Heart left ventricle (tissue), 16 donors: Measurements from ENCODE around the gene ANKRD11. TPM values are rescaled to one million over a fixed set of nuclear protein-coding genes. Genes with fewer than 3 reads are reported as not detected.

ENCODE experiments used
- ATAC-seq, 4 donors: fragments of 200-7000 bp; cut with Tn5 transposase; one replicate each; pipeline ENCODE4 v1.9.1; 2020 to 2022; ENCODE audit warnings: moderate library complexity in 4 of 4, mild to moderate bottlenecking in 3 of 4, moderate number of reproducible peaks in 1 of 4
- DNase-seq, 5 donors: peaks; one replicate each; pipeline ENCODE4 v3.0.0-alpha.2; 2020
- H3K27ac ChIP-seq, 12 donors: fragments of 200-600 bp; sonication (generic) in 4 of 12; one replicate each; pipeline versions ENCODE4 v1.5.0 to v1.8.0; 2016 to 2022; ENCODE audit warnings: mild to moderate bottlenecking in 2 of 12
- H3K27me3 ChIP-seq, 9 donors: fragments of 200-600 bp; sonication (generic) in 2 of 9; one replicate each; pipeline versions ENCODE4 v1.5.1 to v1.8.0; 2016 to 2022; ENCODE audit warnings: mild to moderate bottlenecking in 3 of 9
- H3K36me3 ChIP-seq, 9 donors: fragments of 200-600 bp; sonication (generic) in 2 of 9; one replicate each; pipeline versions ENCODE4 v1.5.0 to v1.8.0; 2018 to 2022; ENCODE audit warnings: mild to moderate bottlenecking in 2 of 9
- H3K4me1 ChIP-seq, 12 donors: fragments of 200-600 bp; sonication (generic) in 4 of 12; one replicate each; pipeline versions ENCODE4 v1.5.0 to v1.8.0; 2016 to 2022; ENCODE audit warnings: mild to moderate bottlenecking in 3 of 12
- H3K4me3 ChIP-seq, 12 donors: fragments of 200-600 bp; sonication (generic) in 4 of 12; one replicate each; pipeline versions ENCODE4 v1.5.0 to v1.8.0; 2017 to 2022; ENCODE audit warnings: mild to moderate bottlenecking in 9 of 12, moderate library complexity in 4 of 12
- H3K9me3 ChIP-seq, 12 donors: fragments of 200-600 bp; sonication (generic) in 4 of 12; one replicate each; pipeline versions ENCODE4 v1.5.0 to v1.8.0; 2016 to 2022; ENCODE audit warnings: mild to moderate bottlenecking in 1 of 12
- POLR2A ChIP-seq, 2 donors: fragments of 450-650 bp; IDR thresholded peaks; one replicate each; pipeline ENCODE4 v1.6.1; 2017; ENCODE audit warnings: antibody characterized with exemption in 2 of 2, mild to moderate bottlenecking in 2 of 2, moderate library complexity in 2 of 2
- WGBS, 4 donors: extraction: QIAGEN DNeasy Blood & Tissue Kit in 2 of 4; methylation state at CpG; one replicate each; pipeline versions ENCODE4 v1.1.5 to v1.1.7; 2013 to 2018; 5-methylcytosine and 5-hydroxymethylcytosine counted together
- intact Hi-C, 10 donors: fragments of 100-400 bp; cut with DNase I; formaldehyde crosslinking; loops; one replicate each; pipeline versions ENCODE4 v1.11.1 to v1.14.2; 2022
- polyA plus RNA-seq, 2 donors: library from polyadenylated mRNA; stranded (reverse); fragments of 200-250 nt; gene quantifications; one replicate each; pipeline ENCODE4 v1.2.3, GENCODE V29; 2013
- total RNA-seq, 9 donors: library from RNA; depleted of rRNA in 2 of 9; stranded (reverse); fragments of >200 nt in 2 of 9; fragmentation: NEBNext Ultra II Directional in 3 of 9; extraction: Animal tissue kit (Norgen Biotek cat#: 25700) in 3 of 9; gene quantifications; one replicate each; pipeline versions ENCODE4 v1.1.0 to v1.2.4, GENCODE V29; 2016 to 2023
- TF ChIP-seq, protein P1 (sequence below), 12 donors: fragments of 200-600 bp; sonication (generic) in 4 of 12; IDR thresholded peaks; one replicate each; pipeline versions ENCODE4 v1.5.0 to v1.8.0; 2018 to 2022; ENCODE audit warnings: antibody characterized with exemption in 12 of 12, mild to moderate bottlenecking in 5 of 12
- donor health status: ischemic (EF 13 %, LVEDD 7.1; RV severe dilation, severe dysfunction).
- donor health status: healthy with polysubstance abuse.
- donor health status: DM: no; HTN: yes; CAD: no.
- donor health status: DM: no; HTN: no; CAD: no.
- donor health status: ischemic (EF 25% LVEDD 6.9; RV normal size, moderate dysfunction).
- donor health status: ischemic (EF 25% LVEDD 5.7; RV mildly dilated, moderate dysfunction).
- donor health status: healthy.
- donor health status: DM: yes; HTN: yes; CAD: no.
- donor health status: ischemic (EF 35%, LVEDD 5.7; RV mildly dilated, moderate dysfunction).
- donor health status: nonischemic (EF 11% LVEDD 7.7; RV severe dilation, severe dysfunction).
- donor health status: DM: yes; HTN: yes; CAD: no.
- donor health status: PGD.
- donor health status: ischemic (EF 29% LVEDD 5.4; RV normal size, mild dysfunction).
- donor health status: nonischemic (EF 23%, LVEDD 6.1; RV moderate dilation, normal function).

The ANKRD11 gene
- total and polyA plus RNA-seq, 11 donors: 53.6 to 123 (median 67.7) TPM

DNA sequence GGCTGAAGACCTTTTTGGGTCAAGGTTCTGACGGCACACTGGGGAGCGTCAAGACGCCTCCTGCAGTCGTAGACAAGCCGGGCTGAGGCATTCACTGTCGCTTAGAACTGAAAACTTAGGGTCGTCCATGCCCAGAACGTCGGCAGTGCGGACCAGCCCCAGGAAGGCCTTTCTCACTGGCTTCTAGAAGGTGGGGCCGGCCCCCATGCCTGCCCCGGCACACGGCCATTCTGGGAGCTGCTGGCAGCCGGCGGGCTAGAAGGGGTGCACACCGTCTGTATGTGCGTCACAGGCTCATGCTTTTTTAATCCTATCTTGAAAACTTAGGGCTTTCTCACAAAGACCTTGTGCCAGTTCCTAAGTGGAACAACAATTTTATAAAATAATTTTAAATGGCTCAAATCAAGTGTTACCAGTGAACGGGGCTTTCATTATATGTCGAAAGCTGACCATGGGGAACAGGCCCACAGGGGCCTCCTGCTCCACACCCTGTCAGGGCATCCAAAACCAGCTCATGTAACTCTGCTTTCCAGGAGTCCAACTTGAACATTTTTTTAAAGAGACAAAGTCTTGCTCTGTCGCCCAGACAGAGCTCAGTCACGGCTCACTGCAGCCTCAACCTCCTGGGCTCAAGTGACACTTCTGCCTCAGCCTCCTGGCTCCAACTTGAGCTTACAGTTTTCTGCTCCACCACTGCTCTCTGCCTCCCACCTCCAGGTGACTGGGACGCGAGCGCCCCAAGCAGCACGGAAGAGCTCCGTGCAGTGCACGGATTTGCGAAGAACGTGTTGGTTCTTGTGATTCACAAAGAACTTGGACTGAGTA is 111.2 kb downstream of the ANKRD11 start:
- 58 to 67% (median 63%) methylated on average over 27 to 29 of the region's 29 CpGs for WGBS, 4 donors

GRCh38 chr16:89377453-89377848 is 112.9 kb downstream of the ANKRD11 start:
- Histone ChIP-seq H3K27ac (no peak overlapping the region), H3K36me3 (peaks cover 0 to 4% (median 0%) of the 10 kb centered on the region in 9 donors), H3K4me1 (peaks cover 7 to 84% (median 50%) of the 10 kb centered on the region in 12 donors), H3K27me3 (no peaks in the 10 kb centered on the region), H3K4me3 (no peak overlapping the region), H3K9me3 (peaks cover 0 to 19% (median 3%) of the 10 kb centered on the region in 12 donors)
- TF ChIP-seq, protein P1, sequence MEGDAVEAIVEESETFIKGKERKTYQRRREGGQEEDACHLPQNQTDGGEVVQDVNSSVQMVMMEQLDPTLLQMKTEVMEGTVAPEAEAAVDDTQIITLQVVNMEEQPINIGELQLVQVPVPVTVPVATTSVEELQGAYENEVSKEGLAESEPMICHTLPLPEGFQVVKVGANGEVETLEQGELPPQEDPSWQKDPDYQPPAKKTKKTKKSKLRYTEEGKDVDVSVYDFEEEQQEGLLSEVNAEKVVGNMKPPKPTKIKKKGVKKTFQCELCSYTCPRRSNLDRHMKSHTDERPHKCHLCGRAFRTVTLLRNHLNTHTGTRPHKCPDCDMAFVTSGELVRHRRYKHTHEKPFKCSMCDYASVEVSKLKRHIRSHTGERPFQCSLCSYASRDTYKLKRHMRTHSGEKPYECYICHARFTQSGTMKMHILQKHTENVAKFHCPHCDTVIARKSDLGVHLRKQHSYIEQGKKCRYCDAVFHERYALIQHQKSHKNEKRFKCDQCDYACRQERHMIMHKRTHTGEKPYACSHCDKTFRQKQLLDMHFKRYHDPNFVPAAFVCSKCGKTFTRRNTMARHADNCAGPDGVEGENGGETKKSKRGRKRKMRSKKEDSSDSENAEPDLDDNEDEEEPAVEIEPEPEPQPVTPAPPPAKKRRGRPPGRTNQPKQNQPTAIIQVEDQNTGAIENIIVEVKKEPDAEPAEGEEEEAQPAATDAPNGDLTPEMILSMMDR (IDR thresholded peaks at IDR 0.05): no peak
- no peak for TF ChIP-seq POLR2A (IDR thresholded peaks at IDR 0.05)
- DNase-seq: no peak
- 65 to 82% (median 71%) methylated on average over 8 of the region's 8 CpGs for WGBS, 4 donors
- ATAC-seq: no peak
- intact Hi-C loops: loop anchor here in 1 of 10 donors (5.0 kb wide), 1 partner anchor 40 kb away; no protein-coding TSS in a partner anchor

More for the DNA sequence above, 111.2 kb downstream of the ANKRD11 start:
- Histone ChIP-seq H3K36me3 (no peaks in the 10 kb centered on the region), H3K4me3 (peak overlapping the region in 2 of 12 donors; percentile 5 to 23), H3K27ac (peak overlapping the region in 2 of 12 donors; percentile 1 to 24), H3K4me1 (peaks cover 7 to 85% (median 57%) of the 10 kb centered on the region in 12 donors), H3K27me3 (no peaks in the 10 kb centered on the region), H3K9me3 (peaks cover 0 to 19% (median 3%) of the 10 kb centered on the region in 12 donors)
- no peak for TF ChIP-seq POLR2A (IDR thresholded peaks at IDR 0.05)
- TF ChIP-seq, protein P1 (IDR thresholded peaks at IDR 0.05): peak in 1 of 12 donors; percentile 10
- no peak for DNase-seq
- intact Hi-C loops: loop anchor here in 1 of 10 donors (5.0 kb wide), 1 partner anchor 42 kb away; no protein-coding TSS in a partner anchor
- peak in 3 of 4 donors; percentile 32 to 47 (median 32) for ATAC-seq

DNA sequence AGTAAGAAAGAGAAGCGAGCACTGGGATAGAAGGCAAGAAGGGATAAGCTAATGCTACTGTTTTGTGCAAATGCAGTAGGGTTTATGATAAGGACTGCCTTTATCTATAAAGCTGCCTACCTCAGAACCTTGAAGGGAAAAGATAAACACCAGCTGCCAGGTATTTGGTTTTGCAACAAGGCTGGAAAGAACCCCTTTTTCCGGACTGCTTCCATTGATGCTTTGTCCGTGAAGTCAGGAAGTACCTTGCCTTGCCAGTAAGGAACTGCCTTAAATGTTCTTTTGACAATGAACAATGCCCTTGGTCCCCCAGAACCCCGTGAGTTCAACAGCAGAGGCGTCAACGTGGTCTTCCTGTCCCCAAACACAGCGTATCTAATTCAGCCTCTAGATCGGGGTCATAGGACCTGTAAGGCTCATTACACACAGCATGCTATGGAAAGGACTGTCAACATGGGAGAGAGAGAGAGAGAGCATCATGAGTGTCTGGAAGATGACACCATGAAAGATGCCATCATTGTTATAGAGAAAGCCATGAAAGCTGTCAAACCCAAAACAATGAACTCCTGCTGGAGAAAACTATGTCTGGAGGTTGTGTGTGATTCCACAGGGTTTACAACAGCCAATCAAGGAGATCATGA is 113.4 kb downstream of the ANKRD11 start:
- peak in 1 of 4 donors; percentile 21 for ATAC-seq
- TF ChIP-seq, protein P1 (IDR thresholded peaks at IDR 0.05): no peak
- no peak for TF ChIP-seq POLR2A (IDR thresholded peaks at IDR 0.05)
- H3K27me3 ChIP-seq: no peaks in the 10 kb centered on the region
- intact Hi-C loops: loop anchor here in 1 of 10 donors (5.0 kb wide), 1 partner anchor 40 kb away; no protein-coding TSS in a partner anchor
- DNase-seq: no peak
- H3K36me3 ChIP-seq: peaks cover 0 to 9% (median 0%) of the 10 kb centered on the region in 9 donors
- H3K4me3 ChIP-seq: no peak overlapping the region
- WGBS, 4 donors: 64 to 80% (median 67%) methylated on average over 8 of the region's 8 CpGs
- peak overlapping the region in 1 of 12 donors; percentile 4 for H3K27ac ChIP-seq
- H3K9me3 ChIP-seq: peaks cover 0 to 19% (median 3%) of the 10 kb centered on the region in 12 donors
- H3K4me1 ChIP-seq: peaks cover 7 to 80% (median 45%) of the 10 kb centered on the region in 12 donors
